ENCODE data around the gene LSMEM2.
"Not testable (repeated sequence)": the region's sequence is repeated elsewhere in the genome, so short reads cannot be mapped to it uniquely, and the experiment has no call there.

The LSMEM2 gene

GRCh38 chr3:50278880-50279224 lies at the start of gene LSMEM2:
LSMEM2 (plus strand) TSS chr3:50279087; CDS start chr3:50279114, 27 bp downstream.
- no peak for DNase-seq

GRCh38 chr3:50229490-50229889 lies 49.4 kb upstream of the LSMEM2 start:
- no peak for DNase-seq

GRCh38 chr3:50230104-50230793 lies 48.6 kb upstream of the LSMEM2 start:
- DNase-seq: no peak

GRCh38 chr3:50230794-50231125 lies 48.1 kb upstream of the LSMEM2 start:
- DNase-seq: no peak

GRCh38 chr3:50231581-50231980 lies 47.3 kb upstream of the LSMEM2 start:
- DNase-seq: no peak

GRCh38 chr3:50232303-50232702 lies 46.6 kb upstream of the LSMEM2 start:
- DNase-seq: no peak

- DNase-seq: no peak
These were observed 45.7 kb upstream of the LSMEM2 start for GRCh38 chr3:50233176-50233575.

- DNase-seq: peak; percentile 97
These were observed 43.0 kb upstream of the LSMEM2 start, which contains the start of gene GNAI2 for GRCh38 chr3:50235716-50236483. GNAI2 (plus strand) TSS chr3:50236204; CDS start chr3:50236336, 132 bp downstream.

- no peak for DNase-seq
These were observed 42.3 kb upstream of the LSMEM2 start for GRCh38 chr3:50236484-50237132.

- DNase-seq: no peak
These were observed 41.7 kb upstream of the LSMEM2 start for GRCh38 chr3:50237133-50237651.

GRCh38 chr3:50237754-50238548 lies 40.9 kb upstream of the LSMEM2 start:
- DNase-seq: peak; percentile 39

- DNase-seq: no peak
These were observed 40.3 kb upstream of the LSMEM2 start for GRCh38 chr3:50238549-50239026.

- no peak for DNase-seq
These were observed 39.2 kb upstream of the LSMEM2 start for GRCh38 chr3:50239649-50240048.

GRCh38 chr3:50241163-50241562 lies 37.7 kb upstream of the LSMEM2 start:
- DNase-seq: no peak

GRCh38 chr3:50241713-50242380 lies 37.0 kb upstream of the LSMEM2 start:
- no peak for DNase-seq

- DNase-seq: no peak
These were observed 36.5 kb upstream of the LSMEM2 start for GRCh38 chr3:50242381-50242770.

- DNase-seq: no peak
These were observed 35.9 kb upstream of the LSMEM2 start for GRCh38 chr3:50242851-50243542.

GRCh38 chr3:50243543-50243895 lies 35.4 kb upstream of the LSMEM2 start:
- no peak for DNase-seq

- not testable (repeated sequence) for DNase-seq
These were observed 34.1 kb upstream of the LSMEM2 start for GRCh38 chr3:50244813-50245212.

- no peak for DNase-seq
These were observed 33.6 kb upstream of the LSMEM2 start for GRCh38 chr3:50245251-50245745.

GRCh38 chr3:50245831-50246516 lies 32.9 kb upstream of the LSMEM2 start:
- DNase-seq: peak; percentile 36

All from NCI-H526 treated with DMSO at 0.1 percent for 48 hours (cell line).